Fibroblast of skin of scalp (primary cell): Measurements from ENCODE around the gene APOA5.

ENCODE experiments used
- DNase-seq: peaks from one replicate; pipeline ENCODE4 v3.0.0-alpha.2; 2013

The APOA5 gene

DNA sequence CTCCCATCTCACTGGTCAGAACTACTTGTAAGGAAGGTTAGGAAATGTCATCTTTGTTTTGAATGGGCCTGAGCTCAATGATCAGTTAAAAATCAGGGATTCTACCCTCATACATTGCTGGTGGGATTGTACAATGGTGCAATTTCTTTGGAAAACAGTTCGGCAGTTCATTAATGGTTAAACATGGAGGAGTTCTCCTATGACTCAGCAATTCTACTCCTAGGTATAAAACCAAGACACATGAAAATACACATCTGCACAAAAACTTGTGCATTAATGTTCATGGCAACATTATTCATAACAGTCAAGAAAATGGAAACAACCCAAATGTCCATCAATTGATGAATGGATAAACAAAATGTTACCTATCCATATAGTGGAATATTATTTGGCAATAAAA lies 4.9 kb upstream of the APOA5 start:
- DNase-seq: no peak

DNA sequence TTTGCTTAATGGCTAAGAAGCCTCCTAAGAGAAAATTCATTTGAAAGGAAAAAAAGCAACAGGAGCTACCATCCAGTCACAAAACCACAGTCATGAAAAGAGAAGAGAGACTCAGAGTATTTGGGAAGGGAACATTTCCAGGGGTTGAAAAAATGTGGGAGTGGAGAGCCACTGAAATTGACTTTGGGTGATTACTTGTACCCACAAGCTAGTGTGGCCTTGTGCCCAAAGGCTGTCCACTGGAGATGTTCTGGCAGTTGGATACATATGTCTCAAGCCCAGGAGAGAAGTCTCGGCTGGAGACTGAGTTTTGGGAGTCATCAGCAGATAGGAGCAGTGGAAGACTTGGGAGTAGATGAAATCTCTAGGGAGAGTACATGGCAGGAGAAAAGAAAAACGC lies 3.2 kb upstream of the APOA5 start:
- no peak for DNase-seq

DNA sequence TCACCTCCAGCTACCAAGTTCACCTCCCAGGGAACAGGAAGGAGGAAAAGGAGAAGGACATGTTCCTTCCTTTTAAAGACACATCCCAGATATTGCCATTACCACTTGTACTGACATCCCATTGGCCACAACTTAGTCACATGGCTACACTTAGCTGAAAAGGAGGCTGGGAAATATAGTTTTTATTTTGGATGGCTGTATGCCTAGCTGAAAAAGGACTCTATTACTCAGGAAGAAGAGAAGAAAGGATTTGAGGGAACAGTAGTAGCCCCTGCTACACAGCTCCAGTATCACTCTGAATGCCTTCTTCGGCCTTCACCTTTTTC lies 2.1 kb upstream of the APOA5 start:
- peak; percentile 23 for DNase-seq

DNA sequence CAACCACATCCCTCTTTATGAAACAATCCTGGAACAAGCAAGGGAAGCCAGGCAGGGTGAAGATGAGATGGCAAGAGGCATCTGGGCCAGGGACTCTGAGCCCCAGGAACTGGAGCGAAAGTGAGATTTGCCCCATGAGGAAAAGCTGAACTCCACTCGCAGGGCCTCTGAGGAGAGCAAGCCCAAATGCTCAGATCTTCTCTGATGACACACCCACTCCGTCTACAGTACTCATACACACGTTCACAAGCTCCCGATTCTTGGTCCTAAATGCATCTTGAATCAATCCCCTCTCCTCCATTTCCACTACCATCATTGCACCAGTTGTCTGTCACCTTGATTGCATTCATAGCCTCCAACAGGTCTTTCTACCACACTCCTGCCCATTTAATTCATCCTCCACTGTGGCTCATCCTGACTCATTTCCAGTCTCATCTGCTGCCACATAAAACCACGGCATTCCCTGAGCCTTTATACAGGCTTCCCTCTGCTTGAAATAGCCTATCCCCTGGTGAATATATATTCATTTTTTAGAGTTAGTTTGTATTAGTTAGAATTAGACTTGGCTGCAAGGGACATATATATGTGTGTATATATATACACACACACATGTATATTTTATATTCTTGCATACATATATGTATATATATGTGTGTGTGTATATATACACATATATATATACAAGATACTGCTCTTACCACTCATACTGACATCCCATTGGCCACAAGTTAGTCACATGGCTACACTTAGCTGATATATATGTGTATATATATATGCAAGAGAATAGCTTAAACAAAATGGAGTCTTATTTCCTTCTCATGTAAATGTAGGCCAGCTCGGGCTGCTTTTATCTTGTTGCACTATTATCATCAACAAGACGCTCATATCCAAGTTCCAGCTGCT lies 1.4 kb upstream of the APOA5 start:
- DNase-seq: peak; percentile 73

DNA sequence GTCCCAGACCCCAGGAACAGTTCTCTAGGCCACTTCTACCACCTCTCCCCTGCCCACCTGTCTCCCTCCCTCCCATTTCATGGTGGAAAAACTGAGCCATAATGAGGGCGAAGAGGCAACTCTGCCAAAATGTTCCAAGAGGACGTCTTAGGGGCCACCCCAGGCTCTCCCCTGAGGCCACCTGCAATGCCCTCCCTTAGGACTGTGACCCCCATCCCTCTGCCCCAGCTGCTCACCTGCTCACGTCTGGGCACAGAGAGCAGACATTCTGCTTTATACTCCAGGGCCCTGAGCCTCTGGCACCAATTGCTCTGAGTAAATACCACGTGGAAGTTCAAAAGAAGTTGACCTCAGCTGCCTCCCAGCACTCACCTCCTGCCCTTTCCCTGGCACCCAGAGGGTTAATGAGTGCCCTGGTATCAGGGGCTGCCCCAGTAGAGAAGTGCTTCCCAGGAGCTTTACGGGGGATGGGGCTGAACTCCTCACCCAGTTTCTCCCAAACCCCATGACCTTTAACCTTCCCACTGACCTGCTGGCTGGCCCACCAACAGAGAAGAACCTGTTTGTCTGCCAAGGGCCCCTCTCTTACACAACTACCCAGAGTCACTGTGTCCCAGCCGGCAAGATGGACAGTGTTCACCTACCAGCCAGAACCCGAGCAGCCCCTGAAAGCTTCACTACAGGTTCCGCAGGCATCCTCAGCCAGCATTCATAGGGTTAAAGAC lies 627 bp upstream of the APOA5 start:
- no peak for DNase-seq

DNA sequence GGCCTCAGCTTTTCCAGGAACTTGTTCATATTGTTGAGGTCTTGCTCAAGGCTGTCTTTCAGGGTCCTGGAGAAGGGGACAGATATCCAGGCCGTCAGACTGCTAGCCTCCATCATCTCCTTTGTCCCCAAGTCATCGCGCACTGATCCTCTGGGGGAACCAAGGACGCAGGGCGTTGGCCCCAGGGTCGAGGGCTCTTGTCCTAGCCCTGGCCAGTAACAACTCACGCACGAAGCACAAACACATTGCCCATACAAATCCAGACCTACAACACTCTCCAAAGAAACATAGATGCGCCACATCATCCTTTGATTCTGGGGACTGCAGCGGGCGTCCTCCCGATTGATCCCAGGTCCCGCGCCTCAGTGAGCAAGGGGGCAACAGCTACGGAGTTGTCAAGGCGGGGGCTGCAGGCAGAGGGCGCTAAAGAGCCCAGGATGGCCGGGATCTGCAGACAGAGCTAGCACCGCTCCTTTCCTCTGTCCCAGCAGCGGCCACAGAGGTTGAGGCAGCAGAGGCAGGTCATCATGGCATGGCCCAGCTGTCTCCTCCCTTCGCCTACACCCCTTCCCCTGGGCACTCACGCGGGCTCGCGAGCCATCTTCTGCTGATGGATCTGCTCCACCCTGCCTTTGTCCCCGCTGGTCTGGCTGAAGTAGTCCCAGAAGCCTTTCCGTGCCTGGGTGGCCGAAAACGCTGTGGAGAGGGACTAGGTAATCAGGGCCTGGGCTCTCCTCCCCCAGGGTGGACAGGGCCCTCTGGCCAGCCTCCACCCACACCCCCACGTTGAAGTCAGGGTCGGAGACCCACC lies 472 bp downstream of the APOA5 start:
- DNase-seq: peak; percentile 68

DNA sequence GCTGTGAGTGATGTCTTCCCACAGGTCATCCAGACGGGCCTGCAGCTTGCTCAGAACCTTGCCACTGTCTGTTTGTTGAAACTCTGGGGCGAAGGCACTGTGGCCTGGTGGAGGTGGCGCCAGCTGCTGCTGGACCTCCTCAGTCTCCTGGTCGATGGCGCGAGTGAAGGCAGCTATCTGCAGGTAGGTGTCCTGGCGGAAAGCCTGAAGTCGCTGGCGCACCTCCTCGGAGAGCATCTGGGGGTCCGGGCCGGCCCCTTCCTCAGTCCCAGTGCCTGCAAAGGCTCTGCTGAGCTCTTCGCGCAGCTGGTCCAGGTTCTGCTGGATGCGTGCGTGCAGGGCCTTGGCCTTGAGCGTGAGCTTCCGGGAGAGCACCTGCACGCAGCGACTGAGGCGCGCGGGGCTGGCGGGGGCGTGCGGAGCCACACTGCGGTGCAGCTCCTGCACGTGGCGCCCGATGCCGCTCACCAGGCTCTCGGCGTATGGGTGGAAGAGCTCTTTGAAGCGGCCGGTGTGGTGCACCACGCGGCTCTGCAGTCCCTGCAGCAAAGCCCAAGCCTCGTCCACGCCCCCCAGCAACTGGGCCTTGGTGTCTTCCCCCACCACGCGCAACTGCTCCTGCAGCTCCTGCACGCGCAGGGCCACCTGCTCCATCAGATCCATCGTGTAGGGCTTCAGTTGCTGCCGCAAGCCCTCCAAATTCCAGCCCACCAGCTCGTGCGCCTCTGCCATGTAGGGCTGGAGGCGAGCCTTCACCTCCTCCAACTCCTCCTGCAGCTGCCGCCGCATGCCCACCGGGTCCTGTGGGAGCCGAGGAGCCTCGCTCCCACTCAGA lies 1.3 kb downstream of the APOA5 start:
- DNase-seq: no peak

DNA sequence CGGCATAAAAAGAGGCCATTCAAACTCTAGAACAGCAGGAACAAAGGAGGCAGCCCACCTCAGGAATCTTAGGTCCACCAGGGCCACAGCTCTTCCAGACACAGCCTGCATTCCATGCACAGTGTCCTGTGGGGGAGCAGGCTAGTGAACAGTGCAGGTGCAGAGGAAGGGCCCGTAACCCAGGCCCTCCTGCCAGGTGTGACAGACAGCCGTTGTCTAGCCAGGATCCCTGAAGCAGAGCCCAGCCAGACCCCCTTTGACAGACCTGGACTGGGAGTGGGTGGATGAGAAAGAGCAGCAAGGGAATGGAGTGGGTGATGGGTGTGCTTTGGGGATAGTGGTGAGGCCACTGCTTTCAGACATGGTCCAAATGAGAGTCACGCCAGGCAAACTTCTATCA lies 2.7 kb downstream of the APOA5 start:
- no peak for DNase-seq

DNA sequence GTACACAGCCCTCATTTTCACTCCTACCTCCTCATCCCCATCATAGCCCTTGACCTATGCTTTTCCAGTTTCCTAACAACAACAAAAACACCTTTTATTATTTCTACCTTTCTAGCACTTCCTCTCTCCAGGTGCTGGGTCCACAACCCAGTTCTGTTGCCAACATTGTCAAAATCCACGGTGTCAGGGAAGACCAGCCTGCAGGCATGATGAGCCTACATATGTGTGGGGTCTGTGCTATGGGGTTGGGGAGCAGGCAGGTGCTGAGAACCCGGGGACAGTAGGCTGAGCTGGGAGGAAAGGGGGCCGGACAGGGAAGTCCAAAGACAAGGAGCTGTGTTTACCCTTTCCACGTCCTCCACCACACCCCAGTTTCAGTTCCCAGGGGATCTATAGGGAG lies 3.1 kb downstream of the APOA5 start:
- no peak for DNase-seq

DNA sequence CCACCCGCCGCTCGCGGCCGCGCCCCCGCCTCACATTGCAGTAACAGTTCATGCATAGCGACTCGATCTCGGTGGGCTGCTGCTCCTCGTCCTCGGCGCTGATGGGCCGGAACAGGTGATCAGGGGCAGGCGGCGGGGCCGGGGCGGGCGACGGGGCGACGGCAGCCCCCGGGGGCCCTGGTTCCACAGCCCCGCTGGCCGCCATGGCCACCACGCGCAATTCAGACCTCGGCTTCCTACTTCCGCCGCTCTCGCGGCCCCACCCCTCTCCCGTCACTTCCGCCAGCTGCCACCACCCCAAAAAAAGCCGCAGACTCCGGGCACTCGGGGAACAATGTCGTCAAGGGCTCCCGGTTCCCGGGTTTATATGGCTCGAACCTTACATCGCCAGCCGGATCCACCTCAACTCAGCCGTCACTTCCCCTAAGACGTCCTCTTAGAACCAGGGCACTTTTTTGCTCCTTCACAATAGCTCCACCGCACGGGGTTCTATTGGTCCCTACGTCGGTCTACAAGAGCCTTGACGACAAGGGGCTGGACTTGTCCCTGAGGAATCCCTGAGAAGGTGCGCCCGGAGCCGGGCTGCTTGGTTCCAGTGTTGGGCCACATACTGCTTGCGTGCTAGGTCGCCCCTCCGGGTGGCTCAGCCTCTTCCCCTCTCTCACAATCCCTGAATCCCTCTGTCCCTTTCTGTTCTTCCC lies 3.7 kb downstream of the APOA5 start, which contains the start of gene ZPR1:
Gene ZPR1 (minus strand): TSS at position 238 of the 701 bp plus-strand sequence. CDS start 33 bp downstream, at position 205.
- DNase-seq: peak; percentile 71

DNA sequence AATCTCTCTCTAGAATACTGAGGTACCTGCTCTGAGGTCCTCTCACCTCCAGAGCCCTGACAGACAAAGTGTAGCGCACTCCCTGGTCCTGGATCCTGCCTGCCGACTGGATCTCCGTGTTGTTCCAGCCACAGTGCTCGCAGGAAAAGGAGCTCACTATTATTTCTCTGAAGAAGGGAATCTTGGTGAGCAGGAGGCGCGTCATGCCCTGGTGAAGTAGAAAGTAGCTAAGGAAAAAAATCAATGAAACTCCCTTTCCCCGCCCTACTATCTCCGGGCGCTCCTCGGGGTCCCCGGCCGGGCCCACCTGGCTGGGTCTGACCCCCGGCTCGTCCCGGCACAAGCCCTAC lies 4.3 kb downstream of the APOA5 start:
- no peak for DNase-seq

DNA sequence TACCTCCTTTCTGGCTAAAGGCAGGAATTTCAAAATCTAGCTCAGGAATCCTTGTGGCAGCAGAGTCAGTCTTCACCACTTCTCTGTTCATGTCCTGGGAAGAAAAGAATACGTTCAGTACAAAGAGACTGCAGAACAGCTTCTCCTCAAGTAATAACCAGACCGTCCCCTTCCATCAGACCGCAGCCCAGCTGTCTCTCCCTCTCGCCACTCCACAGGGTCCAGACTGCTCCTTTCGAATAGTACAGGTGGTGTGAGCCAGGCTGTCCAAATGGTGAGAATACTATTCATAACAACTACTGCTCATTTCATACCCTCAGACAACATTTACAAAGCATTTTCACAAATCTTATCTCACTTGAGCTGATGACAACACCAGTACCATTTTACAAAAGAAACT lies 4.7 kb downstream of the APOA5 start:
- DNase-seq: no peak

DNA sequence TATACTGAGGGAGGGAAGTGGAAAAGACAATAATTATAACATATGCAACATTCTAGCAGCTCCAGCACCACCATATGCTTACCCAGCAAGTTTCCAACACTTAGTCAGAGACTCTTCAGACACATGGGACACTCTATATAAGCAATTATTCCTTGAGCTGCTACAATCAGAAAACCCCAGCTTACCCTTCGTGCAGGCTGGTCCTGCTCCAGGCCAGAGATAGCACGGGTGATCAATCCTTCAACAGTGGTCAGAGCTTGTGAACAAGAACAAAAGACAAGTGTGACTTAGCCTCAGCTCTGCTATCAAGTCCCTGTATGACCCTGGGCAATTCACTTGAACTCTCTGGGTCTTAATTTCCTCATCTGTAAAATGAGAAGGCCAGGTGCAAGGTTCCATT lies 5.4 kb downstream of the APOA5 start:
- no peak for DNase-seq

DNA sequence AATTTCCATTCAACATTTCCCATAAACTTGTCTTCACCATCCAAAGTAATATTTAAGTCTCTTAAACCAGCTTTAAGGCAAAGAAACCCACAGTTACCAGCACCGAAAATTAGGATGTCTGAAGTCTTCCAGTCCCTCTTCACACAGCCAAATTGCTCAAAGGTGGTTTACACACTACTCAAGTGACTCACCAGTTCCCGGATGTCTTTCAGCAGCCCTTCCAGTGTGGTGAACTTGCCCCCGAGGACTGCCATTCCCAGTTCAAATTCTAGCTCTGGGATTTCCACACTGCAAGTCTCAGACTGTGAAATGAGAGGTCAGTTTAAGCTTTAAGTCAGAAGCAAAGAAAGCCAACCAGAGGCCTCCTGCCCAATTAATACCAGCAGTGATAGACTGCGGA lies 9.0 kb downstream of the APOA5 start:
- DNase-seq: no peak

DNA sequence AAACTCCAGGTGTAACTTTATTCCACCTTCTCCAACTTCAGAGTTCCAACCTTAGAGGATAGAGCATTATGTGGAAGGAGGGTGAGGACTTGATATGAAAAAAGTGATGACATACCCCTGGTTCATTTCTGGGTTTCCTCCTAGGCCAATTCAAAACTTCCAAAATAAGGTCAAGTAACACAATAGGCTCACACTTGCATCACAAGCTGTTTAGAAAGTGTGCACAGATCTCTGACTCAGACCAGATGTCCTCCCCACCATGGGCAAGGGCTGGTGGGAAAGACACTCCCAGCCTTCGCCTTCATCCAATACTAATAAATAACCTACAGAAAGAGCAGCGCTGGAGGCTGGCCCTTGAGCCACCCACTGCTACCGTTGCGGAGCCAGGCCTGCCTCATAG lies 13.1 kb downstream of the APOA5 start:
- DNase-seq: no peak

DNA sequence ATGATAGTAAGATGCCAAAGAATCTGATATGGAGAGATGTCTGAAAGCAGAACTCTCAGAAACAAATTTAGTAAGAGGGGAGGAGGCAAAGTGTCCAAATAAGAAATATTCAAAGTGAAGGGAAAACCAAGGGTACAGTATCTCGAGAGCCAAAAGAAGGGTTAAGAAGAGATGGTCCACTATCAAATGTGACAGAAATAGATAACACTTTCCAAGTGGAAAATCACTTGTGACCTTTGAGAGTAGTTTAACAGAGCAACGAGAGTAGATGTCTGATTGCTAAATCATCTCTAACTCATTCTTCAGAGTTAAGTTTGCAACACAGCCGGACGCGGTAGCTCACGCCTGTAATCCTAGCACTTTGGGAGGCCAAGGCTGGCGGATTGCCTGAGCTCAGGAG lies 14.6 kb downstream of the APOA5 start:
- DNase-seq: no peak

DNA sequence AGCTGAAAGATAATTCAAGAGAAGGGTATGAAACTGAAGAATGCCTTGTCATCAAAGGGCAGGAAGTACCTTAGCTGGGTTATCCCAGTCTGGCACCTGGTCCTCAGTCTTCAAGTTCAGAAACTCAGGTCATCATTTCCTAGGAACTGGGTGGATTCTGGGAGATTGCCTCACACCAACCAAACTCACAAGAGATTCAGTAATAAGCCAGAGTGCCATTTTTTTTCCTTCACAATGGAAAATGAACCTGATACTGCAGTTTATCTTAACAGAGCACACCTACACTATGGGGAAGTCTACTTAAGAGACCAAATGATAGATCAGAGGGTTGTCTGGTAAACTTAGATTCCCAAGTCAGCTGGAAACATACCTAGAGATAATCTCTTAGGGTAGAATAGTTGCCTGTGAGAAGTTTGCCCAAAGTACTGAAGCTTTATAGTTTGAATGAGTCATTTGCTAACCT lies 15.1 kb downstream of the APOA5 start:
- no peak for DNase-seq

DNA sequence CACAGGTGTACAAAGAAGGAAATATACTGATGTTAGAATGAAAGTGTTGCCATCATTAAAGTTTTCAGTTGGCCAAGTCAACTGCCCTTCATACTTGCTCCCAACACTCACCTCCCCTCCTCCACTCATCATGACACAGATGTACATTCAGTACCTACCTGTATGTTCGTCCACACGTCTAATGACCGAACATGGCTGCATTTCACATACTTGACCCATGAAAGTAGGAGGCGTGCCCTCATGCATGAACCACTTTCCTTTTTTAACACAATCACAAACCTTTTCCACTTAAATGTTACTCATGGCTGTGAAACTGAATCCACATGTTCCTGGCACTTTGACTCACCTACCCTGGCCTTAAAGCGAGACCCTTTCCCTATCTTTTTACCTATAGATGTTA lies 15.7 kb downstream of the APOA5 start:
- no peak for DNase-seq

DNA sequence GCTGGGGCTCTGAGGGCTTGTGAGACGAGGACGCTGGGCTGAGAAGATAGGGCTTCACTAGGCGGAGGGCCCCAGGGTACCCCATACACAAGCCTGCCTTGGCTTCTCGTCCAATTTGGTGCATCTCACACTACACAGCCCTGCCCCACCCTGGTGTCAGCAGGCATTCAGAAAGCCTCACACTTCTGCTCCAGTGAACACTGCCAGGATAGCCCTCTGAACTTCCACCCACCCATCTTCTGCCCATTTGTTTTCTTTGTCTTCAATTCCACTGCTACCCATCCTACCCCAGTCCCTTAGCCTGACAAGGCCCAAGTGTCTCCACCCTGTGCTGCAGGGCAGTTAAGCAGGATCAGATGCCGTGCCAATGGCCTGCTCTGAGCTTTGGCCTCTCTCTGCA lies 17.0 kb downstream of the APOA5 start:
- DNase-seq: no peak

DNA sequence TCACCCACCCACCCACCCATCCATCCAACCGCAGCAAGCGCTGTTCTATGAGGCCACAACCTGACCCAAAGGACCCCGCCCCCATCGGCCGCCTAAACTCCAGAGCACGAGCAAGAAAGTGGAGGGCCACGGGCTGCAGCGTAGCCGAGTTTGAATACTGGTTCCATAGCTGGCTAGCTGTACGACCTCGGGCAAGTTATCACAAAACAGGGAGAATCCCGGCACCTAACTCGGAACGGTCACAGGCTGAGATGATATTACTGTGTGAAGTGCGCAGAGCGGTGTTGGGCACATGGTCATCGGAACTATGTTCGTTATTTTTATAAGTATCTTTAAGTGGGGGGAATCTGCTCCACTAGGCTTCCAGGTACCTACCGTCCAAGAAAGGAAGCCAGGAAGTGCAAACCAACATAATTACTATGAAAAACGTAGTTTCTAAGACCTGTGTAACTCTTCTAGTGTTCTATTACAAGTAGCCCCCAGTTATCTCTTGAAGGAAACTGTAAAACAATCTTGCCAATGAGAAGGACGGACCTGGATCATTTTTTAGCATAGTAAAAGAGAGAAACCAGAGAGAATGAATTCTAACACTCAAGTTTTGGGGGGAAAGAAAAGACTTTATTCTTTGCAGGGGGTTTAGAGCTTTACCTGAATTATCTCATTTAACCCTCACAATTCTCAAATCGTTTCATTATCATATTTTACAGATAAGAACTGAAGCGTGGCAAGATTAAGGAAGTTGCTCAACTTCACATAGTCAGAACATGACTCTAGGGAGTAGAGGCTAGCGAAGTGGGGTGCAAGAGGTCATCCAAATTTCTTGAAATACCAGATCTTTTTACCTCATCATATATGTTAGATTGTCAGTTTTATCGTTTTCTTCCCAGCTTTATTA lies 18.2 kb downstream of the APOA5 start:
- DNase-seq: no peak
